IMR-90 (cell line): ENCODE data around the gene CCNL2. TPM values are rescaled to one million over a fixed set of nuclear protein-coding genes. Genes with fewer than 3 reads are reported as not detected.

ENCODE experiments used
- ATAC-seq: fragments of 200-7000 bp; cut with Tn5 transposase; 2 replicates; pipeline ENCODE4 v1.9.1; 2020; ENCODE audit warnings: low read depth, mild to moderate bottlenecking, moderate library complexity
- BruUV-seq: library from RNA; stranded (reverse); fragments of 400-500 nt; replicated peaks from 2 replicates; lab custom pipeline; 2021; lab: Mats Ljungman, UMichigan
- CTCF ChIA-PET: fragments of 300-600 bp; formaldehyde crosslinking; extraction: SDS; loops from one replicate; lab custom pipeline; 2021; ENCODE audit warnings: antibody characterized with exemption; lab: Yijun Ruan, JAX
- POLR2A ChIA-PET: fragments of 300-600 bp; sonication (Branson Sonifier 250); formaldehyde crosslinking; loops from one replicate; lab custom pipeline; 2022; ENCODE audit warnings: antibody characterized with exemption; ENCODE audit not compliant: unreplicated experiment; lab: Charles Lee
- DNase-seq: peaks from one replicate; pipeline ENCODE4 v3.0.0; 2013
- H2AFZ ChIP-seq: replicated peaks from 2 replicates; pipeline ENCODE3; 2013; ENCODE audit warnings: low read length, mild to moderate bottlenecking; ENCODE audit not compliant: poor library complexity
- H2AK5ac ChIP-seq: 2 replicates; pipeline ENCODE4 v1.6.1; 2013; ENCODE audit warnings: low read depth, low read length, inconsistent platforms
- H2AK9ac ChIP-seq: replicated peaks from 2 replicates; pipeline ENCODE3; 2013; ENCODE audit warnings: mild to moderate bottlenecking, low read depth, low read length, moderate library complexity; ENCODE audit not compliant: poor library complexity
- H2BK120ac ChIP-seq: 2 replicates; pipeline ENCODE4 v1.6.1; 2013; ENCODE audit warnings: low read depth, low read length, inconsistent platforms
- H2BK15ac ChIP-seq: 3 replicates; pipeline ENCODE4 v1.6.1; 2013; ENCODE audit warnings: low read depth, low read length, inconsistent platforms
- H2BK20ac ChIP-seq: 2 replicates; pipeline ENCODE4 v1.6.1; 2013; ENCODE audit warnings: low read depth, mild to moderate bottlenecking, inconsistent platforms, low read length, moderate library complexity
- H2BK5ac ChIP-seq: 2 replicates; pipeline ENCODE4 v1.6.1; 2013; ENCODE audit warnings: mild to moderate bottlenecking, low read depth, low read length, inconsistent platforms; ENCODE audit not compliant: poor library complexity, severe bottlenecking
- H3K14ac ChIP-seq: replicated peaks from 2 replicates; pipeline ENCODE4 v1.6.1; 2013; ENCODE audit warnings: low read depth, low read length, inconsistent platforms
- H3K18ac ChIP-seq: 2 replicates; pipeline ENCODE4 v1.6.1; 2013; ENCODE audit warnings: low read depth, low read length, control low read depth
- H3K23ac ChIP-seq: 2 replicates; pipeline ENCODE4 v1.6.1; 2013; ENCODE audit warnings: low read depth, low read length, inconsistent platforms
- H3K27ac ChIP-seq: 2 replicates; pipeline ENCODE4 v1.5.1; 2013; ENCODE audit warnings: mild to moderate bottlenecking, control low read depth, low read length; ENCODE audit not compliant: insufficient read depth
- H3K27me3 ChIP-seq: 2 replicates; pipeline ENCODE4 v1.6.1; 2013; ENCODE audit warnings: low read length; ENCODE audit not compliant: control insufficient read depth, insufficient read depth
- H3K36me3 ChIP-seq: 2 replicates; pipeline ENCODE4 v1.6.1; 2013; ENCODE audit warnings: low read length, mixed read lengths; ENCODE audit not compliant: control insufficient read depth, insufficient read depth
- H3K4ac ChIP-seq: 2 replicates; pipeline ENCODE4 v1.6.1; 2013; ENCODE audit warnings: low read depth, low read length, inconsistent platforms
- H3K4me1 ChIP-seq: 2 replicates; pipeline ENCODE4 v1.6.1; 2013; ENCODE audit warnings: low read length, mixed read lengths; ENCODE audit not compliant: control insufficient read depth, insufficient read depth
- H3K4me2 ChIP-seq: 2 replicates; pipeline ENCODE4 v1.6.1; 2013; ENCODE audit warnings: low read depth, mild to moderate bottlenecking, control low read depth, low read length, moderate library complexity
- H3K4me3 ChIP-seq: 2 replicates; pipeline ENCODE4 v1.5.1; 2013; ENCODE audit warnings: low read depth, mild to moderate bottlenecking, control low read depth, low read length, moderate library complexity; ENCODE audit not compliant: insufficient read depth
- H3K56ac ChIP-seq: 2 replicates; pipeline ENCODE4 v1.6.1; 2013; ENCODE audit warnings: low read length, inconsistent platforms; ENCODE audit not compliant: insufficient read depth; ENCODE audit errors: extremely low read depth
- H3K79me1 ChIP-seq, 2 experiments: 2 replicates each; pipeline ENCODE4 v1.6.1; 2013; ENCODE audit warnings: low read length in 2 of 2, inconsistent platforms in 1 of 2, low read depth in 1 of 2
- H3K9ac ChIP-seq: 2 replicates; pipeline ENCODE4 v1.6.1; 2013; ENCODE audit warnings: low read depth, low read length, control low read depth
- H3K9me1 ChIP-seq: 2 replicates; pipeline ENCODE4 v1.6.1; 2013; ENCODE audit warnings: low read length, inconsistent platforms; ENCODE audit not compliant: insufficient read depth
- H3K9me3 ChIP-seq: 2 replicates; pipeline ENCODE4 v1.6.1; 2013; ENCODE audit warnings: low read length; ENCODE audit not compliant: control insufficient read depth, insufficient read depth
- H4K20me1 ChIP-seq: 2 replicates; pipeline ENCODE4 v1.6.1; 2013; ENCODE audit warnings: low read length, inconsistent platforms; ENCODE audit not compliant: insufficient read depth
- H4K5ac ChIP-seq: 2 replicates; pipeline ENCODE4 v1.6.1; 2013; ENCODE audit warnings: mild to moderate bottlenecking, low read depth, low read length, control low read depth
- H4K8ac ChIP-seq, 2 experiments: 2 replicates each; pipeline ENCODE4 v1.6.1; 2013; ENCODE audit warnings: low read depth in 2 of 2, low read length in 2 of 2, control low read depth in 1 of 2, inconsistent platforms in 1 of 2
- H4K91ac ChIP-seq: 2 replicates; pipeline ENCODE4 v1.6.1; 2013; ENCODE audit warnings: low read depth, low read length, inconsistent platforms; ENCODE audit not compliant: insufficient read depth
- ELK1 ChIP-seq: fragments of 150-350 bp; IDR thresholded peaks from 2 replicates; pipeline ENCODE4 v1.6.1; 2016; ENCODE audit warnings: low read depth, mild to moderate bottlenecking, low read length, moderate library complexity, borderline replicate concordance
- NFE2L2 ChIP-seq: fragments of 150-350 bp; IDR thresholded peaks from 2 replicates; pipeline ENCODE4 v1.6.1; 2016; ENCODE audit warnings: low read depth, mild to moderate bottlenecking, low read length
- RAD21 ChIP-seq: IDR thresholded peaks from 2 replicates; pipeline ENCODE4 v1.6.1; 2012; ENCODE audit warnings: low read length, improper control_type of control experiment
- RCOR1 ChIP-seq: IDR thresholded peaks from 2 replicates; pipeline ENCODE4 v1.6.1; 2012; ENCODE audit warnings: mild to moderate bottlenecking, low read length, improper control_type of control experiment; ENCODE audit not compliant: insufficient replicate concordance
- SMC3 ChIP-seq: fragments of 150-350 bp; IDR thresholded peaks from 2 replicates; pipeline ENCODE4 v1.6.1; 2016; ENCODE audit warnings: low read depth, mild to moderate bottlenecking, antibody characterized with exemption, low read length, moderate library complexity
- WGBS, 2 experiments: methylation state at CpG; one replicate each; pipeline versions ENCODE4 v1.1.5 to v1.1.7; 2013; ENCODE audit warnings: missing lambda C conversion rate in 2 of 2; ENCODE audit not compliant: insufficient read length in 1 of 2; ENCODE audit errors: extremely low coverage in 2 of 2; 5-methylcytosine and 5-hydroxymethylcytosine counted together
- dilution Hi-C: fragments of 300-500 bp; cut with HindIII; formaldehyde crosslinking; loops from one replicate; pipeline ENCODE4 v1.14.3; 2018; ENCODE audit warnings: low sequenced_read_pairs; ENCODE audit not compliant: unreplicated experiment
- in situ Hi-C: fragments of 300-500 bp; cut with MboI; formaldehyde crosslinking; loops from 3 replicates; pipeline ENCODE4 v1.14.3; 2019; ENCODE audit warnings: low sequenced_read_pairs, inconsistent platforms, mixed read lengths
- intact Hi-C: fragments of 100-400 bp; cut with micrococcal nuclease; formaldehyde crosslinking; loops from 2 replicates; pipeline ENCODE4 v1.10.0; 2022
- polyA plus RNA-seq, 3 experiments: library from polyadenylated mRNA; depleted of rRNA; stranded (reverse); fragments of >200 nt; gene quantifications; 2 replicates each; pipeline ENCODE4 v1.2.3, GENCODE V29; 2012; ENCODE audit warnings: low replicate concordance in 1 of 3
- total RNA-seq: library from RNA; depleted of rRNA; stranded (reverse); fragments of >200 nt; gene quantifications from 2 replicates; pipeline ENCODE4 v1.2.3, GENCODE V29; 2012

CCNL2 gene
- total and polyA plus RNA-seq, 2 of the 4 experiments (the other 2 are of a cell fraction) = 53.9 to 239 TPM

- H2AK5ac ChIP-seq = peak overlapping the region; percentile 86; the same call in 1 of the 2 replicates
- H2AK9ac ChIP-seq = peak overlapping the region; percentile 45
- peak overlapping the region; percentile 65 for H3K4ac ChIP-seq
- ChIA-PET POLR2A (no interaction called here), CTCF (no interaction called here)
- no peak overlapping the region for H2BK5ac ChIP-seq
- intact Hi-C loops = no loop called here
- no peak overlapping the region for H3K18ac ChIP-seq
- no peak overlapping the region for H3K27ac ChIP-seq
- no peak overlapping the region for H3K56ac ChIP-seq
- H2BK20ac ChIP-seq = no peak overlapping the region
- H3K4me1 ChIP-seq = peaks cover 24% of the 10 kb centered on the region
- no peak overlapping the region for H3K4me3 ChIP-seq
- no peak overlapping the region for H2AFZ ChIP-seq
- no peak overlapping the region for H3K4me2 ChIP-seq
- no peaks in the 10 kb centered on the region for H4K20me1 ChIP-seq
- DNase-seq (no peak), ATAC-seq (no peak)
- H4K5ac ChIP-seq = no peak overlapping the region
- H3K27me3 ChIP-seq = no peaks in the 10 kb centered on the region; the same call in 1 of the 2 replicates
- TF ChIP-seq ELK1 (no peak), SMC3 (no peak), RCOR1 (no peak), NFE2L2 (no peak), RAD21 (no peak)
- no peak overlapping the region for H2BK15ac ChIP-seq
- no peak overlapping the region for H3K9ac ChIP-seq
- 0 out of 2 replicates have a peak overlapping the region, but pooled peaks have one; percentile 50 for H3K23ac ChIP-seq
- BruUV-seq = no TSS peak
- no peaks in the 10 kb centered on the region for H3K36me3 ChIP-seq
- 0 out of 4 replicates have a peak, but pooled peaks cover 0 to 3% of the 10 kb centered on the region in 2 experiments for H3K79me1 ChIP-seq
- H2BK120ac ChIP-seq = no peak overlapping the region
- H4K91ac ChIP-seq = no peak overlapping the region
- H3K9me3 ChIP-seq = no peaks in the 10 kb centered on the region
- 0 out of 2 replicates have a peak, but pooled peaks cover 7% of the 10 kb centered on the region for H3K9me1 ChIP-seq
- in situ Hi-C loops = no loop called here
- dilution Hi-C loops = no loop called here
- H4K8ac ChIP-seq = peak overlapping the region; percentile 69 to 75; a peak in 2 of 4 replicates
- H3K14ac ChIP-seq = no peak overlapping the region
- 83% methylated on average over 1 of the region's 4 CpGs; no CpG with 5 or more reads in 1 of the 2 experiments for WGBS, 2 experiments
Observed at GRCh38 chr1:1434824-1435105, 35.6 kb upstream of the CCNL2 start.
